ENCODE measurements around the gene HAND1.

DNA sequence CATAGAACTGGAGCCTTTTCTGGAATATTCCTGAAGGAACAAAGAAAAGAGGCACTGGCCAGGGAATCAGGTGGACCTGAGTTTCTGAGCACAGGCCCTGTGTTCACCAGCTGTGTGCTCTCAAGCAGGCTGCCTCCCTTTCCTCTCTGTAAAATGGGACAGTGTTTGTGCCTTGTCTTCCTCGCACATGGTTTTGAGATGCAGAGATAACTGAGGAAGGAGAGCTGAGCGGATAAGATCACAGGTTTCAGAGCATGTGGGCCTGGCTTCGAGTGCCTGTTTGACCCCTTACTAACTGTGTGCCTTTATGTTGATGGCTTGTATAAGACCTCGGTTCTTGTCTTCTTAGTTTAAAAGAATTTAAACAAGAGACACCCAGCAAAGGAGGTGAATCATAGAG, 46.2 kb upstream of the HAND1 start:
- TF ChIP-seq, protein P1, sequence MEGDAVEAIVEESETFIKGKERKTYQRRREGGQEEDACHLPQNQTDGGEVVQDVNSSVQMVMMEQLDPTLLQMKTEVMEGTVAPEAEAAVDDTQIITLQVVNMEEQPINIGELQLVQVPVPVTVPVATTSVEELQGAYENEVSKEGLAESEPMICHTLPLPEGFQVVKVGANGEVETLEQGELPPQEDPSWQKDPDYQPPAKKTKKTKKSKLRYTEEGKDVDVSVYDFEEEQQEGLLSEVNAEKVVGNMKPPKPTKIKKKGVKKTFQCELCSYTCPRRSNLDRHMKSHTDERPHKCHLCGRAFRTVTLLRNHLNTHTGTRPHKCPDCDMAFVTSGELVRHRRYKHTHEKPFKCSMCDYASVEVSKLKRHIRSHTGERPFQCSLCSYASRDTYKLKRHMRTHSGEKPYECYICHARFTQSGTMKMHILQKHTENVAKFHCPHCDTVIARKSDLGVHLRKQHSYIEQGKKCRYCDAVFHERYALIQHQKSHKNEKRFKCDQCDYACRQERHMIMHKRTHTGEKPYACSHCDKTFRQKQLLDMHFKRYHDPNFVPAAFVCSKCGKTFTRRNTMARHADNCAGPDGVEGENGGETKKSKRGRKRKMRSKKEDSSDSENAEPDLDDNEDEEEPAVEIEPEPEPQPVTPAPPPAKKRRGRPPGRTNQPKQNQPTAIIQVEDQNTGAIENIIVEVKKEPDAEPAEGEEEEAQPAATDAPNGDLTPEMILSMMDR (IDR thresholded peaks at IDR 0.05) = no peak
- TF ChIP-seq POLR2A (IDR thresholded peaks at IDR 0.05) = no peak

All from adrenal gland (tissue), 5 donors.